GM12878 (cell line): Measurements from ENCODE around the gene RAE1. TPM values are rescaled to one million over a fixed set of nuclear protein-coding genes. Genes with fewer than 3 reads are reported as not detected.

Source experiments
- ATF7 ChIP-seq: fragments of 450-650 bp; IDR thresholded peaks from 2 replicates; pipeline ENCODE4 v1.6.1; 2016; ENCODE audit warnings: low read depth, mild to moderate bottlenecking
- BACH1 ChIP-seq: fragments of 450-650 bp; IDR thresholded peaks from 2 replicates; pipeline ENCODE4 v1.6.1; 2017; ENCODE audit warnings: mild to moderate bottlenecking, borderline replicate concordance
- BMI1 ChIP-seq: fragments of 450-650 bp; IDR thresholded peaks from 2 replicates; pipeline ENCODE4 v1.6.1; 2016; ENCODE audit warnings: mild to moderate bottlenecking, moderate library complexity, borderline replicate concordance
- BRCA1 ChIP-seq: IDR thresholded peaks from 2 replicates; pipeline ENCODE4 v1.6.1; 2011; ENCODE audit warnings: low read depth, low read length, improper control_type of control experiment
- EED ChIP-seq: sonication (generic); IDR thresholded peaks from 2 replicates; pipeline ENCODE4 v1.6.1; 2016; ENCODE audit warnings: antibody characterized with exemption, low read depth
- EP300 ChIP-seq, 2 experiments: fragments of 150-350 bp in 1 of 2; IDR thresholded peaks; 2 replicates each; pipeline ENCODE4 v1.6.1; 2011 to 2012; ENCODE audit warnings: low read depth in 2 of 2, low read length in 2 of 2, borderline replicate concordance in 1 of 2, improper control_type of control experiment in 1 of 2, inconsistent platforms in 1 of 2; ENCODE audit not compliant: control insufficient read depth in 1 of 2
- HCFC1 ChIP-seq: fragments of 150-350 bp; IDR thresholded peaks from 2 replicates; pipeline ENCODE4 v1.6.1; 2014; ENCODE audit warnings: low read length
- IKZF1 ChIP-seq: fragments of 450-650 bp; conservative IDR thresholded peaks from 2 replicates; pipeline ENCODE4 v1.6.1; 2017; ENCODE audit warnings: antibody characterized with exemption, mild to moderate bottlenecking
- IKZF2 ChIP-seq, 2 experiments: fragments of 450-650 bp; IDR thresholded peaks; 2 replicates each; pipeline ENCODE4 v1.6.1; 2017; ENCODE audit warnings: mild to moderate bottlenecking in 2 of 2, moderate library complexity in 2 of 2
- MYC ChIP-seq: IDR thresholded peaks from 2 replicates; pipeline ENCODE4 v1.6.1; 2011; ENCODE audit warnings: mild to moderate bottlenecking, low read length, moderate library complexity, inconsistent platforms; ENCODE audit not compliant: insufficient read depth, insufficient replicate concordance, insufficient read length, severe bottlenecking
- NRF1 ChIP-seq: conservative IDR thresholded peaks from 2 replicates; pipeline ENCODE4 v1.6.1; 2011; ENCODE audit warnings: mild to moderate bottlenecking, low read depth, low read length, improper control_type of control experiment
- PAX5 ChIP-seq: IDR thresholded peaks from 2 replicates; pipeline ENCODE4 v1.6.1; 2011; ENCODE audit warnings: low read depth, low read length, borderline replicate concordance
- RAD21 ChIP-seq: IDR thresholded peaks from 2 replicates; pipeline ENCODE4 v1.6.1; 2011; ENCODE audit warnings: mild to moderate bottlenecking, low read depth, low read length, moderate library complexity; ENCODE audit not compliant: insufficient read depth
- RAD51 ChIP-seq: fragments of 450-650 bp; IDR thresholded peaks from 2 replicates; pipeline ENCODE4 v1.6.1; 2016; ENCODE audit warnings: moderate library complexity, mild to moderate bottlenecking, inconsistent platforms
- SIX5 ChIP-seq: IDR thresholded peaks from 2 replicates; pipeline ENCODE4 v1.6.1; 2011; ENCODE audit warnings: mild to moderate bottlenecking, low read depth, low read length, moderate library complexity; ENCODE audit not compliant: severe bottlenecking
- TCF7 ChIP-seq: IDR thresholded peaks from 2 replicates; pipeline ENCODE4 v1.6.1; 2014; ENCODE audit warnings: antibody characterized with exemption, borderline replicate concordance
- YBX1 ChIP-seq: fragments of 450-650 bp; IDR thresholded peaks from 2 replicates; pipeline ENCODE4 v1.6.1; 2016; ENCODE audit warnings: antibody characterized with exemption
- ZNF384 ChIP-seq: IDR thresholded peaks from 2 replicates; pipeline ENCODE4 v1.6.1; 2012; ENCODE audit warnings: low read depth, mild to moderate bottlenecking, low read length, improper control_type of control experiment, borderline replicate concordance
- ZSCAN29 ChIP-seq: fragments of 450-650 bp; IDR thresholded peaks from 2 replicates; pipeline ENCODE4 v1.6.1; 2017; ENCODE audit warnings: mild to moderate bottlenecking, moderate library complexity
- ZZZ3 ChIP-seq: IDR thresholded peaks from 2 replicates; pipeline ENCODE4 v1.6.1; 2011; ENCODE audit warnings: low read depth; ENCODE audit not compliant: control insufficient read depth, insufficient read length
- polyA plus RNA-seq, 11 experiments: library from polyadenylated mRNA; depleted of rRNA in 4 of 11; unstranded in 6 of 11; stranded (reverse) in 5 of 11; fragments of >200 nt; fragmentation: Nextera tagmentation in 4 of 11; fragmentation: Illumina TruSeq in 1 of 11; extraction: Ambion mirVana in 4 of 11; extraction: Trizol in 1 of 11; gene quantifications; 1 replicate in 1 of 11; 2 replicates in 10 of 11; pipeline versions ENCODE4 v1.2.1 to v1.2.3, GENCODE V29; 2011 to 2016; ENCODE audit warnings: inconsistent platforms in 2 of 11, missing spikeins in 2 of 11, low read depth in 1 of 11
- total RNA-seq, 4 experiments: library from RNA; depleted of rRNA in 3 of 4; stranded (reverse); fragments of >200 nt in 3 of 4; fragmentation: Illumina TruSeq in 1 of 4; extraction: Trizol in 1 of 4; gene quantifications; 2 replicates each; pipeline versions ENCODE4 v1.2.1 to v1.2.3, GENCODE V29; 2013 to 2021
- TF ChIP-seq, protein P1 (sequence below): fragments of 450-650 bp; IDR thresholded peaks from 2 replicates; pipeline ENCODE4 v1.6.1; 2017; ENCODE audit warnings: borderline replicate concordance
- TF ChIP-seq, protein P2 (sequence below): fragments of 450-650 bp; IDR thresholded peaks from 2 replicates; pipeline ENCODE4 v1.6.1; 2016; ENCODE audit warnings: mild to moderate bottlenecking
- TF ChIP-seq, protein P3 (sequence below): fragments of 450-650 bp; IDR thresholded peaks from 2 replicates; pipeline ENCODE4 v1.6.1; 2017; ENCODE audit warnings: mild to moderate bottlenecking, moderate library complexity
- TF ChIP-seq, protein P4 (sequence below): IDR thresholded peaks from 2 replicates; pipeline ENCODE4 v1.6.1; 2012; ENCODE audit warnings: low read depth, low read length, improper control_type of control experiment

RAE1 gene
- total and polyA plus RNA-seq, 10 of the 15 experiments (the other 5 are each of a cell fraction or from before 2014, with no cell fraction given), result 28.7 to 107 (median 49.3) TPM

DNA sequence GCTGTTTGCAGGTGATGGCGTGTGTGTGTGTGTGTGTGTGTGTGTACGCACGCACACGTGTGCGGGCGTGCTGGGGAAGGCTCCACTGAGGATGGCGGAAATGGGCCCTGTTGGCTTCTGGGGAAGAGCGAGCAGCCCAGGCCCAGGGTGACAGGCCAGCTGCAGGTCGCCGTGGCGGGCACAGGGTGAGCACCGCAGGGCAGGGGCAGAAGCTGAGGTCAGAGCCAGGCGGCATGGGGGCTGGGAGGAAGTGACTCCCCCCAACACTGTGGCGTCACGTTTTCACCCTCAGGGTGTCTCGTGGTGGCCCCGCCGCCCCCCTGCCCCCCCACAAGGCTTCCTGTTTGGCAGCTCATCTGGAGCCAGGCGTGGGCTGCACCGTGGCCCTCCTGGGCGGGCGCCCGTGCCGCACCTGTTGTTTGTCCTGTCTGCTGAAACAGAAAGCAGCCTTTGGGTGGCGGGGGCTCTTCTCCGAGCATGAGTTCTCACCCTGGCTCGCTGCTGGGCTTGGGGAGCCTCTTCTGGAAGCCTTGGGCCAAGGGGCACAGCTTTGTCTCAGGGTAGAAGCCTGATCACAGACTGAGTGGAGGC, 47.3 kb downstream of the RAE1 start (continued):
- TF ChIP-seq EED (peak; percentile 89), IKZF1 (peak; percentile 98), BMI1 (peak; percentile 48; the same call in 1 of the 2 replicates), IKZF2 (IDR thresholded peaks at IDR 0.05) (peak; percentile 89 to 96), BACH1 (peak; percentile 94), EP300 (IDR thresholded peaks at IDR 0.05; ENCODE audit: borderline replicate concordance in 1 of 2, control insufficient read depth in 1 of 2, low read depth in 2 of 2, low read length in 2 of 2) (peak; percentile 90 to 93), NRF1 (no peak), RAD21 (peak; percentile 10; the same call in 1 of the 2 replicates), TCF7 (no peak), YBX1 (no peak), ZNF384 (no peak), PAX5 (peak; percentile 91), ZZZ3 (no peak), BRCA1 (no peak), ZSCAN29 (no peak), MYC (peak; percentile 86), RAD51 (peak; percentile 23; the same call in 1 of the 2 replicates), SIX5 (no peak), ATF7 (peak; percentile 86), HCFC1 (no peak; the same call in 1 of the 2 replicates)
- TF ChIP-seq, protein P1, sequence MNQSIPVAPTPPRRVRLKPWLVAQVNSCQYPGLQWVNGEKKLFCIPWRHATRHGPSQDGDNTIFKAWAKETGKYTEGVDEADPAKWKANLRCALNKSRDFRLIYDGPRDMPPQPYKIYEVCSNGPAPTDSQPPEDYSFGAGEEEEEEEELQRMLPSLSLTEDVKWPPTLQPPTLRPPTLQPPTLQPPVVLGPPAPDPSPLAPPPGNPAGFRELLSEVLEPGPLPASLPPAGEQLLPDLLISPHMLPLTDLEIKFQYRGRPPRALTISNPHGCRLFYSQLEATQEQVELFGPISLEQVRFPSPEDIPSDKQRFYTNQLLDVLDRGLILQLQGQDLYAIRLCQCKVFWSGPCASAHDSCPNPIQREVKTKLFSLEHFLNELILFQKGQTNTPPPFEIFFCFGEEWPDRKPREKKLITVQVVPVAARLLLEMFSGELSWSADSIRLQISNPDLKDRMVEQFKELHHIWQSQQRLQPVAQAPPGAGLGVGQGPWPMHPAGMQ, result no peak
- TF ChIP-seq, protein P2, sequence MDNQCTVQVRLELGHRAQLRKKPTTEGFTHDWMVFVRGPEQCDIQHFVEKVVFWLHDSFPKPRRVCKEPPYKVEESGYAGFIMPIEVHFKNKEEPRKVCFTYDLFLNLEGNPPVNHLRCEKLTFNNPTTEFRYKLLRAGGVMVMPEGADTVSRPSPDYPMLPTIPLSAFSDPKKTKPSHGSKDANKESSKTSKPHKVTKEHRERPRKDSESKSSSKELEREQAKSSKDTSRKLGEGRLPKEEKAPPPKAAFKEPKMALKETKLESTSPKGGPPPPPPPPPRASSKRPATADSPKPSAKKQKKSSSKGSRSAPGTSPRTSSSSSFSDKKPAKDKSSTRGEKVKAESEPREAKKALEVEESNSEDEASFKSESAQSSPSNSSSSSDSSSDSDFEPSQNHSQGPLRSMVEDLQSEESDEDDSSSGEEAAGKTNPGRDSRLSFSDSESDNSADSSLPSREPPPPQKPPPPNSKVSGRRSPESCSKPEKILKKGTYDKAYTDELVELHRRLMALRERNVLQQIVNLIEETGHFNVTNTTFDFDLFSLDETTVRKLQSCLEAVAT, result peak; percentile 85
- TF ChIP-seq, protein P3, sequence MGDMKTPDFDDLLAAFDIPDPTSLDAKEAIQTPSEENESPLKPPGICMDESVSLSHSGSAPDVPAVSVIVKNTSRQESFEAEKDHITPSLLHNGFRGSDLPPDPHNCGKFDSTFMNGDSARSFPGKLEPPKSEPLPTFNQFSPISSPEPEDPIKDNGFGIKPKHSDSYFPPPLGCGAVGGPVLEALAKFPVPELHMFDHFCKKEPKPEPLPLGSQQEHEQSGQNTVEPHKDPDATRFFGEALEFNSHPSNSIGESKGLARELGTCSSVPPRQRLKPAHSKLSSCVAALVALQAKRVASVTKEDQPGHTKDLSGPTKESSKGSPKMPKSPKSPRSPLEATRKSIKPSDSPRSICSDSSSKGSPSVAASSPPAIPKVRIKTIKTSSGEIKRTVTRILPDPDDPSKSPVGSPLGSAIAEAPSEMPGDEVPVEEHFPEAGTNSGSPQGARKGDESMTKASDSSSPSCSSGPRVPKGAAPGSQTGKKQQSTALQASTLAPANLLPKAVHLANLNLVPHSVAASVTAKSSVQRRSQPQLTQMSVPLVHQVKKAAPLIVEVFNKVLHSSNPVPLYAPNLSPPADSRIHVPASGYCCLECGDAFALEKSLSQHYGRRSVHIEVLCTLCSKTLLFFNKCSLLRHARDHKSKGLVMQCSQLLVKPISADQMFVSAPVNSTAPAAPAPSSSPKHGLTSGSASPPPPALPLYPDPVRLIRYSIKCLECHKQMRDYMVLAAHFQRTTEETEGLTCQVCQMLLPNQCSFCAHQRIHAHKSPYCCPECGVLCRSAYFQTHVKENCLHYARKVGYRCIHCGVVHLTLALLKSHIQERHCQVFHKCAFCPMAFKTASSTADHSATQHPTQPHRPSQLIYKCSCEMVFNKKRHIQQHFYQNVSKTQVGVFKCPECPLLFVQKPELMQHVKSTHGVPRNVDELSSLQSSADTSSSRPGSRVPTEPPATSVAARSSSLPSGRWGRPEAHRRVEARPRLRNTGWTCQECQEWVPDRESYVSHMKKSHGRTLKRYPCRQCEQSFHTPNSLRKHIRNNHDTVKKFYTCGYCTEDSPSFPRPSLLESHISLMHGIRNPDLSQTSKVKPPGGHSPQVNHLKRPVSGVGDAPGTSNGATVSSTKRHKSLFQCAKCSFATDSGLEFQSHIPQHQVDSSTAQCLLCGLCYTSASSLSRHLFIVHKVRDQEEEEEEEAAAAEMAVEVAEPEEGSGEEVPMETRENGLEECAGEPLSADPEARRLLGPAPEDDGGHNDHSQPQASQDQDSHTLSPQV, result peak; percentile 68; the same call in 1 of the 2 replicates
- TF ChIP-seq, protein P4, sequence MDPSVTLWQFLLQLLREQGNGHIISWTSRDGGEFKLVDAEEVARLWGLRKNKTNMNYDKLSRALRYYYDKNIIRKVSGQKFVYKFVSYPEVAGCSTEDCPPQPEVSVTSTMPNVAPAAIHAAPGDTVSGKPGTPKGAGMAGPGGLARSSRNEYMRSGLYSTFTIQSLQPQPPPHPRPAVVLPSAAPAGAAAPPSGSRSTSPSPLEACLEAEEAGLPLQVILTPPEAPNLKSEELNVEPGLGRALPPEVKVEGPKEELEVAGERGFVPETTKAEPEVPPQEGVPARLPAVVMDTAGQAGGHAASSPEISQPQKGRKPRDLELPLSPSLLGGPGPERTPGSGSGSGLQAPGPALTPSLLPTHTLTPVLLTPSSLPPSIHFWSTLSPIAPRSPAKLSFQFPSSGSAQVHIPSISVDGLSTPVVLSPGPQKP, result no peak
